Neural progenitor cell (in vitro differentiated cells): Measurements from ENCODE around the gene BAZ2A. TPM values are rescaled to one million over a fixed set of nuclear protein-coding genes. Genes with fewer than 3 reads are reported as not detected.

Experiments used
- DNase-seq: peaks from one replicate; pipeline ENCODE4 v3.0.0-alpha.2; 2016; ENCODE audit warnings: low spot score
- H2AFZ ChIP-seq: fragments of 200-600 bp; sonication (generic); replicated peaks from 2 replicates; pipeline ENCODE4 v1.6.1; 2016; ENCODE audit warnings: antibody characterized with exemption
- H3F3A ChIP-seq: fragments of 200-600 bp; sonication (generic); 2 replicates; pipeline ENCODE4 v1.6.1; 2016; ENCODE audit warnings: antibody characterized with exemption, low read depth
- H3K27ac ChIP-seq: fragments of 200-600 bp; sonication (generic); 2 replicates; pipeline ENCODE4 v1.5.1; 2016; ENCODE audit warnings: mild to moderate bottlenecking
- H3K27me3 ChIP-seq: fragments of 200-600 bp; sonication (generic); 2 replicates; pipeline ENCODE4 v1.6.1; 2016; ENCODE audit warnings: mild to moderate bottlenecking, moderate library complexity
- H3K36me3 ChIP-seq: fragments of 200-600 bp; sonication (generic); 2 replicates; pipeline ENCODE4 v1.5.1; 2016
- H3K4me1 ChIP-seq: fragments of 200-600 bp; sonication (generic); 2 replicates; pipeline ENCODE4 v1.6.1; 2016; ENCODE audit warnings: mixed run types
- H3K4me2 ChIP-seq: fragments of 200-600 bp; sonication (generic); 2 replicates; pipeline ENCODE4 v1.6.1; 2016
- H3K4me3 ChIP-seq: fragments of 200-600 bp; sonication (generic); 2 replicates; pipeline ENCODE4 v1.5.1; 2016
- H3K79me2 ChIP-seq: fragments of 200-600 bp; sonication (generic); 2 replicates; pipeline ENCODE4 v1.6.1; 2016; ENCODE audit warnings: low read depth
- H3K9ac ChIP-seq: fragments of 200-600 bp; sonication (generic); 2 replicates; pipeline ENCODE4 v1.6.1; 2016
- H3K9me3 ChIP-seq: fragments of 200-600 bp; sonication (generic); 2 replicates; pipeline ENCODE4 v1.5.1; 2016; ENCODE audit warnings: low read depth
- H4K20me1 ChIP-seq: fragments of 200-600 bp; sonication (generic); 2 replicates; pipeline ENCODE4 v1.6.1; 2016; ENCODE audit warnings: low read depth
- H3K27ac Mint-ChIP-seq: 3 replicates; pipeline ENCODE4 v1.8.0; 2021; ENCODE audit warnings: mixed read lengths
- H3K27me3 Mint-ChIP-seq: 2 replicates; pipeline ENCODE4 v1.8.0; 2022; ENCODE audit warnings: low read depth, mild to moderate bottlenecking, inconsistent platforms, moderate library complexity, mixed read lengths; ENCODE audit not compliant: insufficient read depth
- H3K36me3 Mint-ChIP-seq: 3 replicates; pipeline ENCODE4 v1.8.0; 2021; ENCODE audit warnings: mixed read lengths
- H3K4me1 Mint-ChIP-seq: 3 replicates; pipeline ENCODE4 v1.8.0; 2021; ENCODE audit warnings: mixed read lengths
- H3K4me3 Mint-ChIP-seq: 3 replicates; pipeline ENCODE4 v1.8.0; 2021; ENCODE audit warnings: mild to moderate bottlenecking, moderate library complexity, mixed read lengths
- H3K9me3 Mint-ChIP-seq: 3 replicates; pipeline ENCODE4 v1.8.0; 2020; ENCODE audit warnings: mixed read lengths
- EZH2 ChIP-seq: fragments of 200-600 bp; sonication (generic); IDR thresholded peaks from 2 replicates; pipeline ENCODE4 v1.6.1; 2017; ENCODE audit warnings: antibody characterized with exemption, mild to moderate bottlenecking, moderate library complexity
- EZH2phosphoT487 ChIP-seq: fragments of 200-600 bp; sonication (generic); IDR thresholded peaks from 2 replicates; pipeline ENCODE4 v1.6.1; 2017; ENCODE audit warnings: antibody characterized with exemption
- total RNA-seq: library from RNA; depleted of rRNA; stranded (reverse); fragments of >200 nt; gene quantifications from 2 replicates; pipeline ENCODE4 v1.2.3, GENCODE V29; 2015; ENCODE audit warnings: low replicate concordance
- TF ChIP-seq, protein P1 (sequence below): fragments of 200-600 bp; sonication (generic); IDR thresholded peaks from 2 replicates; pipeline ENCODE4 v1.5.1; 2017; ENCODE audit warnings: antibody characterized with exemption, mild to moderate bottlenecking

BAZ2A gene
- total RNA-seq, 1 donor from 2014 or later: 27.1 TPM

- peaks cover 21% of the 10 kb centered on the region for H3K4me1 Mint-ChIP-seq
- Histone ChIP-seq H3K9me3 (no peaks in the 10 kb centered on the region), H3K4me2 (peak within 1 kb of the TSS; percentile 98), H3F3A (peaks cover 32% of the 10 kb centered on the region), H3K79me2 (peaks cover 47% of the 10 kb centered on the region), H4K20me1 (peaks cover 34% of the 10 kb centered on the region), H3K9ac (peak within 1 kb of the TSS; percentile 96), H3K27me3 (no peaks in the 10 kb centered on the region), H3K4me1 (peaks cover 14% of the 10 kb centered on the region), H3K36me3 (peaks cover 16% of the 10 kb centered on the region), H3K4me3 (peak within 1 kb of the TSS; percentile 99), H3K27ac (no peak within 1 kb of the TSS), H2AFZ (peak within 1 kb of the TSS; percentile 64)
- H3K36me3 Mint-ChIP-seq: peaks cover 20% of the 10 kb centered on the region
- peak within 1 kb of the TSS; percentile 96 for H3K27ac Mint-ChIP-seq
- H3K27me3 Mint-ChIP-seq: peaks cover 2% of the 10 kb centered on the region
- TF ChIP-seq, protein P1, sequence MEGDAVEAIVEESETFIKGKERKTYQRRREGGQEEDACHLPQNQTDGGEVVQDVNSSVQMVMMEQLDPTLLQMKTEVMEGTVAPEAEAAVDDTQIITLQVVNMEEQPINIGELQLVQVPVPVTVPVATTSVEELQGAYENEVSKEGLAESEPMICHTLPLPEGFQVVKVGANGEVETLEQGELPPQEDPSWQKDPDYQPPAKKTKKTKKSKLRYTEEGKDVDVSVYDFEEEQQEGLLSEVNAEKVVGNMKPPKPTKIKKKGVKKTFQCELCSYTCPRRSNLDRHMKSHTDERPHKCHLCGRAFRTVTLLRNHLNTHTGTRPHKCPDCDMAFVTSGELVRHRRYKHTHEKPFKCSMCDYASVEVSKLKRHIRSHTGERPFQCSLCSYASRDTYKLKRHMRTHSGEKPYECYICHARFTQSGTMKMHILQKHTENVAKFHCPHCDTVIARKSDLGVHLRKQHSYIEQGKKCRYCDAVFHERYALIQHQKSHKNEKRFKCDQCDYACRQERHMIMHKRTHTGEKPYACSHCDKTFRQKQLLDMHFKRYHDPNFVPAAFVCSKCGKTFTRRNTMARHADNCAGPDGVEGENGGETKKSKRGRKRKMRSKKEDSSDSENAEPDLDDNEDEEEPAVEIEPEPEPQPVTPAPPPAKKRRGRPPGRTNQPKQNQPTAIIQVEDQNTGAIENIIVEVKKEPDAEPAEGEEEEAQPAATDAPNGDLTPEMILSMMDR: no peak
- TF ChIP-seq EZH2phosphoT487 (no peak), EZH2 (no peak)
- no peaks in the 10 kb centered on the region for H3K9me3 Mint-ChIP-seq
- peak within 1 kb of the TSS; percentile 100 for H3K4me3 Mint-ChIP-seq
- DNase-seq: peak; percentile 97
These were observed 15.8 kb upstream of the BAZ2A start, which contains the start of gene ATP5F1B for GRCh38 chr12:56645717-56646446. ATP5F1B (minus strand) TSS chr12:56645984; CDS start chr12:56645963, 21 bp downstream.

- peak overlapping the region; percentile 92 for H3K27ac Mint-ChIP-seq
- Histone ChIP-seq H3K4me2 (peak overlapping the region; percentile 98), H3F3A (peaks cover 38% of the 10 kb centered on the region), H3K27me3 (no peaks in the 10 kb centered on the region), H3K36me3 (peaks cover 16% of the 10 kb centered on the region), H2AFZ (peak overlapping the region; percentile 54), H3K27ac (no peak overlapping the region), H3K9me3 (no peaks in the 10 kb centered on the region), H4K20me1 (peaks cover 34% of the 10 kb centered on the region), H3K4me3 (peak overlapping the region; percentile 99), H3K9ac (peak overlapping the region; percentile 96), H3K4me1 (peaks cover 14% of the 10 kb centered on the region), H3K79me2 (peaks cover 53% of the 10 kb centered on the region)
- peak; percentile 46 for DNase-seq
- peak overlapping the region; percentile 100 for H3K4me3 Mint-ChIP-seq
- peaks cover 2% of the 10 kb centered on the region for H3K27me3 Mint-ChIP-seq
- H3K9me3 Mint-ChIP-seq: no peaks in the 10 kb centered on the region
- no peak for TF ChIP-seq EZH2
- TF ChIP-seq, protein P1: no peak
- TF ChIP-seq EZH2phosphoT487: no peak
- H3K36me3 Mint-ChIP-seq: peaks cover 24% of the 10 kb centered on the region
- peaks cover 21% of the 10 kb centered on the region for H3K4me1 Mint-ChIP-seq
These were observed 15.1 kb upstream of the BAZ2A start for GRCh38 chr12:56645201-56645716.

GRCh38 chr12:56644654-56645053, 14.5 kb upstream of the BAZ2A start:
- Histone ChIP-seq H3K4me1 (peaks cover 14% of the 10 kb centered on the region), H3K27ac (no peak overlapping the region), H3K27me3 (no peaks in the 10 kb centered on the region), H3K9me3 (no peaks in the 10 kb centered on the region), H4K20me1 (peaks cover 34% of the 10 kb centered on the region), H3K36me3 (peaks cover 16% of the 10 kb centered on the region), H3K79me2 (peaks cover 53% of the 10 kb centered on the region), H3F3A (peaks cover 43% of the 10 kb centered on the region), H3K9ac (peak overlapping the region; percentile 96), H3K4me2 (peak overlapping the region; percentile 98), H3K4me3 (peak overlapping the region; percentile 99), H2AFZ (no peak overlapping the region)
- Mint-ChIP-seq H3K4me1 (peaks cover 21% of the 10 kb centered on the region), H3K27me3 (peaks cover 5% of the 10 kb centered on the region), H3K4me3 (peak overlapping the region; percentile 100), H3K36me3 (peaks cover 27% of the 10 kb centered on the region), H3K27ac (peak overlapping the region; percentile 92), H3K9me3 (no peaks in the 10 kb centered on the region)
- no peak for DNase-seq
- TF ChIP-seq EZH2 (no peak), EZH2phosphoT487 (no peak)
- TF ChIP-seq, protein P1: no peak
